SJCRH30 (cell line): ENCODE measurements around the gene GIMAP2. TPM values are rescaled to one million over a fixed set of nuclear protein-coding genes. Genes with fewer than 3 reads are reported as not detected.

Experiments used
- DNase-seq, 2 experiments: peaks; one replicate each; pipeline ENCODE4 v3.0.0-alpha.2; 2015 to 2020
- H3K27ac ChIP-seq: fragments of 250-450 bp; sonication (Bioruptor Pico); 2 replicates; pipeline ENCODE4 v1.5.1; 2020; ENCODE audit warnings: mild to moderate bottlenecking, moderate library complexity
- H3K27me3 ChIP-seq: fragments of 250-450 bp; sonication (Bioruptor Pico); 2 replicates; pipeline ENCODE4 v1.5.1; 2020; ENCODE audit warnings: mild to moderate bottlenecking, moderate library complexity
- H3K36me3 ChIP-seq: fragments of 250-450 bp; sonication (Bioruptor Pico); 2 replicates; pipeline ENCODE4 v1.5.1; 2020; ENCODE audit warnings: mild to moderate bottlenecking, moderate library complexity
- H3K4me1 ChIP-seq: fragments of 250-450 bp; sonication (Bioruptor Pico); 2 replicates; pipeline ENCODE4 v1.5.1; 2020; ENCODE audit warnings: mild to moderate bottlenecking, moderate library complexity
- H3K4me3 ChIP-seq: fragments of 250-450 bp; sonication (Bioruptor Pico); 2 replicates; pipeline ENCODE4 v1.5.1; 2020; ENCODE audit warnings: mild to moderate bottlenecking, moderate library complexity
- H3K9me3 ChIP-seq: fragments of 250-450 bp; sonication (Bioruptor Pico); replicated peaks from 2 replicates; pipeline ENCODE4 v1.5.1; 2020; ENCODE audit warnings: mild to moderate bottlenecking, moderate library complexity
- total RNA-seq: library from RNA; depleted of rRNA; stranded (reverse); fragments of >200 nt; shearing (Covaris generic); gene quantifications from 2 replicates; pipeline ENCODE4 v1.2.3, GENCODE V29; 2014

The GIMAP2 gene
- total RNA-seq, 1 experiment from 2014 or later: not detected

- Histone ChIP-seq H3K4me1 (no peaks in the 10 kb centered on the region), H3K9me3 (no peaks in the 10 kb centered on the region; the same call in 1 of the 2 replicates), H3K27me3 (peaks cover 23% of the 10 kb centered on the region; the same call in 1 of the 2 replicates), H3K27ac (no peak within 1 kb of the TSS), H3K4me3 (no peak within 1 kb of the TSS), H3K36me3 (no peaks in the 10 kb centered on the region)
- DNase-seq: no peak
These were observed 30.9 kb downstream of the GIMAP2 start, which contains the start of gene GIMAP1 for GRCh38 chr7:150716368-150716767. Gene GIMAP1 (plus strand): TSS chr7:150716613. CDS start chr7:150719048, 2,435 bp downstream.

- Histone ChIP-seq H3K27me3 (peaks cover 23% of the 10 kb centered on the region; the same call in 1 of the 2 replicates), H3K4me1 (no peaks in the 10 kb centered on the region), H3K9me3 (no peaks in the 10 kb centered on the region; the same call in 1 of the 2 replicates), H3K27ac (no peak overlapping the region), H3K36me3 (no peaks in the 10 kb centered on the region), H3K4me3 (no peak overlapping the region)
- no peak for DNase-seq
These were observed 31.4 kb downstream of the GIMAP2 start for GRCh38 chr7:150716939-150717338.

GRCh38 chr7:150717814-150718420, 32.4 kb downstream of the GIMAP2 start:
- no peaks in the 10 kb centered on the region for H3K4me1 ChIP-seq
- peaks cover 23% of the 10 kb centered on the region; the same call in 1 of the 2 replicates for H3K27me3 ChIP-seq
- H3K27ac ChIP-seq: no peak overlapping the region
- no peaks in the 10 kb centered on the region; the same call in 1 of the 2 replicates for H3K9me3 ChIP-seq
- DNase-seq: no peak
- H3K36me3 ChIP-seq: no peaks in the 10 kb centered on the region
- no peak overlapping the region for H3K4me3 ChIP-seq

GRCh38 chr7:150719436-150719835, 33.9 kb downstream of the GIMAP2 start:
- Histone ChIP-seq H3K27me3 (peaks cover 23% of the 10 kb centered on the region; the same call in 1 of the 2 replicates), H3K27ac (no peak overlapping the region), H3K4me1 (no peaks in the 10 kb centered on the region), H3K36me3 (no peaks in the 10 kb centered on the region), H3K4me3 (no peak overlapping the region), H3K9me3 (no peaks in the 10 kb centered on the region)
- DNase-seq: no peak

GRCh38 chr7:150719960-150720891, 34.7 kb downstream of the GIMAP2 start:
- DNase-seq: no peak
- no peak overlapping the region for H3K27ac ChIP-seq
- no peak overlapping the region for H3K4me3 ChIP-seq
- H3K4me1 ChIP-seq: no peaks in the 10 kb centered on the region
- no peaks in the 10 kb centered on the region for H3K36me3 ChIP-seq
- no peaks in the 10 kb centered on the region for H3K9me3 ChIP-seq
- peaks cover 23% of the 10 kb centered on the region; the same call in 1 of the 2 replicates for H3K27me3 ChIP-seq

- peaks cover 20% of the 10 kb centered on the region; the same call in 1 of the 2 replicates for H3K27me3 ChIP-seq
- no peaks in the 10 kb centered on the region for H3K9me3 ChIP-seq
- no peak overlapping the region for H3K27ac ChIP-seq
- no peak for DNase-seq
- H3K36me3 ChIP-seq: no peaks in the 10 kb centered on the region
- H3K4me1 ChIP-seq: no peaks in the 10 kb centered on the region
- H3K4me3 ChIP-seq: no peak overlapping the region
These were observed 36.5 kb downstream of the GIMAP2 start for GRCh38 chr7:150721970-150722373.

- no peak overlapping the region for H3K4me3 ChIP-seq
- H3K9me3 ChIP-seq: no peaks in the 10 kb centered on the region
- no peak overlapping the region for H3K27ac ChIP-seq
- no peaks in the 10 kb centered on the region for H3K36me3 ChIP-seq
- peaks cover 20% of the 10 kb centered on the region; the same call in 1 of the 2 replicates for H3K27me3 ChIP-seq
- no peaks in the 10 kb centered on the region for H3K4me1 ChIP-seq
- DNase-seq: no peak
These were observed 37.0 kb downstream of the GIMAP2 start for GRCh38 chr7:150722431-150722931.

- H3K4me1 ChIP-seq: no peaks in the 10 kb centered on the region
- no peak overlapping the region for H3K27ac ChIP-seq
- DNase-seq: no peak
- no peaks in the 10 kb centered on the region; the same call in 1 of the 2 replicates for H3K9me3 ChIP-seq
- no peaks in the 10 kb centered on the region for H3K36me3 ChIP-seq
- H3K4me3 ChIP-seq: no peak overlapping the region
- peaks cover 16% of the 10 kb centered on the region; the same call in 1 of the 2 replicates for H3K27me3 ChIP-seq
These were observed 38.0 kb downstream of the GIMAP2 start for GRCh38 chr7:150723467-150723866.

- no peak for DNase-seq
- H3K27me3 ChIP-seq: no peaks in the 10 kb centered on the region; the same call in 1 of the 2 replicates
- H3K9me3 ChIP-seq: no peaks in the 10 kb centered on the region; the same call in 1 of the 2 replicates
- no peaks in the 10 kb centered on the region for H3K4me1 ChIP-seq
- no peak overlapping the region for H3K27ac ChIP-seq
- no peaks in the 10 kb centered on the region for H3K36me3 ChIP-seq
- H3K4me3 ChIP-seq: no peak overlapping the region
These were observed 41.9 kb downstream of the GIMAP2 start for GRCh38 chr7:150727381-150727780.

- no peaks in the 10 kb centered on the region; the same call in 1 of the 2 replicates for H3K27me3 ChIP-seq
- DNase-seq: no peak
- H3K4me1 ChIP-seq: no peaks in the 10 kb centered on the region
- no peak overlapping the region for H3K4me3 ChIP-seq
- no peaks in the 10 kb centered on the region for H3K36me3 ChIP-seq
- H3K9me3 ChIP-seq: no peaks in the 10 kb centered on the region; the same call in 1 of the 2 replicates
- no peak overlapping the region for H3K27ac ChIP-seq
These were observed 42.5 kb downstream of the GIMAP2 start for GRCh38 chr7:150728011-150728410.

GRCh38 chr7:150728609-150729008, 43.1 kb downstream of the GIMAP2 start:
- no peaks in the 10 kb centered on the region for H3K36me3 ChIP-seq
- H3K27ac ChIP-seq: no peak overlapping the region
- no peaks in the 10 kb centered on the region; the same call in 1 of the 2 replicates for H3K27me3 ChIP-seq
- no peak for DNase-seq
- no peaks in the 10 kb centered on the region for H3K4me1 ChIP-seq
- no peaks in the 10 kb centered on the region; the same call in 1 of the 2 replicates for H3K9me3 ChIP-seq
- no peak overlapping the region for H3K4me3 ChIP-seq

GRCh38 chr7:150731916-150732315, 46.4 kb downstream of the GIMAP2 start:
- Histone ChIP-seq H3K9me3 (no peaks in the 10 kb centered on the region; the same call in 1 of the 2 replicates), H3K27ac (no peak overlapping the region), H3K4me3 (no peak overlapping the region), H3K27me3 (peaks cover 2% of the 10 kb centered on the region; the same call in 1 of the 2 replicates), H3K4me1 (no peaks in the 10 kb centered on the region), H3K36me3 (no peaks in the 10 kb centered on the region)
- DNase-seq: no peak

- no peaks in the 10 kb centered on the region for H3K36me3 ChIP-seq
- DNase-seq: no peak
- no peaks in the 10 kb centered on the region; the same call in 1 of the 2 replicates for H3K9me3 ChIP-seq
These were observed 47.4 kb downstream of the GIMAP2 start for GRCh38 chr7:150732786-150733481.

GRCh38 chr7:150733482-150734095, 48.1 kb downstream of the GIMAP2 start:
- no peaks in the 10 kb centered on the region for H3K36me3 ChIP-seq
- no peak for DNase-seq
- no peak overlapping the region for H3K27ac ChIP-seq
- no peaks in the 10 kb centered on the region for H3K4me1 ChIP-seq
- H3K9me3 ChIP-seq: no peaks in the 10 kb centered on the region; the same call in 1 of the 2 replicates
- peaks cover 2% of the 10 kb centered on the region; the same call in 1 of the 2 replicates for H3K27me3 ChIP-seq
- no peak overlapping the region for H3K4me3 ChIP-seq

More at GRCh38 chr7:150732786-150733481, 47.4 kb downstream of the GIMAP2 start:
- H3K4me1 ChIP-seq: no peaks in the 10 kb centered on the region
- H3K4me3 ChIP-seq: no peak overlapping the region
- H3K27ac ChIP-seq: no peak overlapping the region
- peaks cover 2% of the 10 kb centered on the region; the same call in 1 of the 2 replicates for H3K27me3 ChIP-seq
